Measurements from ENCODE around the gene TGFB3.

Gene TGFB3

GRCh38 chr14:75941030-75941429, 40.8 kb downstream of the TGFB3 start:
- no peak for TF ChIP-seq REST (IDR thresholded peaks at IDR 0.05; ENCODE audit: insufficient read depth in 1 of 2, low read depth in 2 of 2, low read length in 2 of 2)
- no peak for TF ChIP-seq TAF1 (IDR thresholded peaks at IDR 0.05; ENCODE audit: borderline replicate concordance, insufficient read depth, low read length)
- TF ChIP-seq SIN3A (IDR thresholded peaks at IDR 0.05; ENCODE audit: borderline replicate concordance, insufficient read depth, low read length), result no peak
- no peak for TF ChIP-seq POLR2AphosphoS5 (IDR thresholded peaks at IDR 0.05; ENCODE audit: low read depth, low read length)
- TF ChIP-seq FOXP2 (optimal IDR thresholded peaks at IDR 0.05; ENCODE audit: borderline replicate concordance, extremely low read depth, extremely low read length, insufficient read depth), result no peak

GRCh38 chr14:75939200-75939599, 42.6 kb downstream of the TGFB3 start:
- TF ChIP-seq SIN3A (IDR thresholded peaks at IDR 0.05; ENCODE audit: borderline replicate concordance, insufficient read depth, low read length), result no peak
- TF ChIP-seq FOXP2 (optimal IDR thresholded peaks at IDR 0.05; ENCODE audit: borderline replicate concordance, extremely low read depth, extremely low read length, insufficient read depth), result no peak
- TF ChIP-seq POLR2AphosphoS5 (IDR thresholded peaks at IDR 0.05; ENCODE audit: low read depth, low read length), result no peak
- TF ChIP-seq TAF1 (IDR thresholded peaks at IDR 0.05; ENCODE audit: borderline replicate concordance, insufficient read depth, low read length), result no peak
- no peak for TF ChIP-seq REST (IDR thresholded peaks at IDR 0.05; ENCODE audit: insufficient read depth in 1 of 2, low read depth in 2 of 2, low read length in 2 of 2)

- no peak for TF ChIP-seq TAF1 (IDR thresholded peaks at IDR 0.05; ENCODE audit: borderline replicate concordance, insufficient read depth, low read length)
- no peak for TF ChIP-seq FOXP2 (optimal IDR thresholded peaks at IDR 0.05; ENCODE audit: borderline replicate concordance, extremely low read depth, extremely low read length, insufficient read depth)
Measured at GRCh38 chr14:75934998-75935628, 46.7 kb downstream of the TGFB3 start.

- TF ChIP-seq TAF1 (IDR thresholded peaks at IDR 0.05; ENCODE audit: borderline replicate concordance, insufficient read depth, low read length) (no peak), POLR2AphosphoS5 (IDR thresholded peaks at IDR 0.05; ENCODE audit: low read depth, low read length) (no peak), FOXP2 (optimal IDR thresholded peaks at IDR 0.05; ENCODE audit: borderline replicate concordance, extremely low read depth, extremely low read length, insufficient read depth) (no peak), REST (IDR thresholded peaks at IDR 0.05; ENCODE audit: insufficient read depth in 1 of 2, low read depth in 2 of 2, low read length in 2 of 2) (no peak), SIN3A (IDR thresholded peaks at IDR 0.05; ENCODE audit: borderline replicate concordance, insufficient read depth, low read length) (no peak)
Measured at GRCh38 chr14:75933712-75934296, 48.0 kb downstream of the TGFB3 start.

- TF ChIP-seq SIN3A (IDR thresholded peaks at IDR 0.05; ENCODE audit: borderline replicate concordance, insufficient read depth, low read length) (no peak), REST (IDR thresholded peaks at IDR 0.05; ENCODE audit: insufficient read depth in 1 of 2, low read depth in 2 of 2, low read length in 2 of 2) (no peak), TAF1 (IDR thresholded peaks at IDR 0.05; ENCODE audit: borderline replicate concordance, insufficient read depth, low read length) (no peak), FOXP2 (optimal IDR thresholded peaks at IDR 0.05; ENCODE audit: borderline replicate concordance, extremely low read depth, extremely low read length, insufficient read depth) (no peak), POLR2AphosphoS5 (IDR thresholded peaks at IDR 0.05; ENCODE audit: low read depth, low read length) (no peak)
Measured at GRCh38 chr14:75928690-75929181, 53.1 kb downstream of the TGFB3 start.

All from PFSK-1 (cell line).